ENCODE results near the gene PRG2. TPM values are rescaled to one million over a fixed set of nuclear protein-coding genes. Genes with fewer than 3 reads are reported as not detected.

PRG2 gene
- total RNA-seq, 1 experiment from 2014 or later: 0.57 TPM

- no peak for TF ChIP-seq IRF1 (CRISPR knock-in tag; IDR thresholded peaks at IDR 0.05)
- POLR2A ChIA-PET: interaction anchor here (0.7 kb wide), 1 partner anchor 98 kb away, joined by 4 read pairs; no protein-coding TSS in a partner anchor
- peaks cover 2% of the 10 kb centered on the region; the same call in 1 of the 2 replicates for H3K4me1 Mint-ChIP-seq
- H3K27ac Mint-ChIP-seq: no peak within 1 kb of the TSS
- H3K27me3 Mint-ChIP-seq (ENCODE audit: low read depth): peaks cover 39% of the 10 kb centered on the region
- CTCF ChIA-PET: interaction anchor here (0.7 to 2.6 kb wide), 5 partner anchors 18 to 78 kb away, joined by 3 to 22 read pairs (median 3); no protein-coding TSS in a partner anchor
- H3K9me3 Mint-ChIP-seq: no peaks in the 10 kb centered on the region
- ATAC-seq (no peak), DNase-seq (ENCODE audit: low spot score) (no peak)
- no peak within 1 kb of the TSS for H3K4me3 Mint-ChIP-seq
- no peaks in the 10 kb centered on the region for H3K36me3 Mint-ChIP-seq
Observed at GRCh38 chr11:57380975-57381374, 9.5 kb downstream of the PRG2 start, which contains the start of gene PRG3. PRG3 (minus strand) TSS chr11:57381150; CDS start chr11:57380708, 442 bp downstream.

- Mint-ChIP-seq H3K9me3 (no peaks in the 10 kb centered on the region), H3K4me1 (peaks cover 2% of the 10 kb centered on the region; the same call in 1 of the 2 replicates), H3K36me3 (no peaks in the 10 kb centered on the region), H3K4me3 (no peak overlapping the region), H3K27ac (no peak overlapping the region), H3K27me3 (ENCODE audit: low read depth) (peaks cover 36% of the 10 kb centered on the region)
- CTCF ChIA-PET: interaction anchor here (0.6 to 2.6 kb wide), 13 partner anchors 15 to 265 kb away, joined by 3 to 22 read pairs (median 3); partner anchors contain the start of gene RTN4RL2
- peak; percentile 87 for ATAC-seq
- POLR2A ChIA-PET: interaction anchor here (0.7 kb wide), 1 partner anchor 1530 kb away, joined by 3 read pairs; no protein-coding TSS in a partner anchor
- peak; percentile 82 for DNase-seq (ENCODE audit: low spot score)
- TF ChIP-seq TEAD4 (CRISPR knock-in tag; IDR thresholded peaks at IDR 0.05) (peak; percentile 86), ZNF512 (CRISPR knock-in tag; IDR thresholded peaks at IDR 0.05; ENCODE audit: borderline replicate concordance) (no peak), GRHL2 (CRISPR knock-in tag; IDR thresholded peaks at IDR 0.05; ENCODE audit: insufficient replicate concordance, severe bottlenecking) (no peak), NR2C2 (CRISPR knock-in tag; IDR thresholded peaks at IDR 0.05) (0 out of 2 replicates have a peak, but pooled peaks have one; percentile 57), RELA (CRISPR knock-in tag; IDR thresholded peaks at IDR 0.05; ENCODE audit: borderline replicate concordance) (no peak), FOXP4 (CRISPR knock-in tag; IDR thresholded peaks at IDR 0.05) (peak; percentile 56; the same call in 1 of the 2 replicates), TEAD1 (CRISPR knock-in tag; IDR thresholded peaks at IDR 0.05) (peak; percentile 84), ELF4 (CRISPR knock-in tag; IDR thresholded peaks at IDR 0.05; ENCODE audit: low read depth) (no peak), SMAD3 (CRISPR knock-in tag; IDR thresholded peaks at IDR 0.05; ENCODE audit: borderline replicate concordance) (peak; percentile 32; the same call in 1 of the 2 replicates), CREB1 (CRISPR knock-in tag; IDR thresholded peaks at IDR 0.05) (0 out of 2 replicates have a peak, but pooled peaks have one; percentile 47), FOXP1 (CRISPR knock-in tag; IDR thresholded peaks at IDR 0.05; ENCODE audit: borderline replicate concordance) (peak; percentile 44; the same call in 1 of the 2 replicates), IRF1 (CRISPR knock-in tag; IDR thresholded peaks at IDR 0.05) (peak; percentile 60; the same call in 1 of the 2 replicates), SMAD4 (CRISPR knock-in tag; IDR thresholded peaks at IDR 0.05) (peak; percentile 55; the same call in 1 of the 2 replicates), FOXK1 (CRISPR knock-in tag; IDR thresholded peaks at IDR 0.05) (peak; percentile 64; the same call in 1 of the 2 replicates), JUN (CRISPR knock-in tag; IDR thresholded peaks at IDR 0.05) (peak; percentile 70; the same call in 1 of the 2 replicates), TCF7 (CRISPR knock-in tag; IDR thresholded peaks at IDR 0.05; ENCODE audit: low read depth) (0 out of 2 replicates have a peak, but pooled peaks have one; percentile 38), USF1 (CRISPR knock-in tag; IDR thresholded peaks at IDR 0.05) (peak; percentile 58; the same call in 1 of the 2 replicates), PREB (CRISPR knock-in tag; IDR thresholded peaks at IDR 0.05; ENCODE audit: borderline replicate concordance) (peak; percentile 75; the same call in 1 of the 2 replicates), RORB (CRISPR knock-in tag; IDR thresholded peaks at IDR 0.05) (no peak), MXD4 (CRISPR knock-in tag; IDR thresholded peaks at IDR 0.05; ENCODE audit: borderline replicate concordance) (no peak), ARID4B (CRISPR knock-in tag; IDR thresholded peaks at IDR 0.05; ENCODE audit: borderline replicate concordance) (peak; percentile 77; the same call in 1 of the 2 replicates)
Observed at GRCh38 chr11:57379732-57380131, 10.7 kb downstream of the PRG2 start.

Data from WTC11 (cell line).